Activated B cell treated with CpG ODN at 0.5 μM for 24 hours (primary cell): ENCODE measurements around the gene ACTL8. TPM values are rescaled to one million over a fixed set of nuclear protein-coding genes. Genes with fewer than 3 reads are reported as not detected.

Experiments used
- ATAC-seq: fragments of 200-7000 bp; cut with Tn5 transposase; one replicate; pipeline ENCODE4 v1.10.0; 2021; ENCODE audit warnings: low read depth, mild to moderate bottlenecking, moderate library complexity
- CTCF ChIA-PET: fragments of 350-600 bp; sonication (Branson Sonifier 250); formaldehyde crosslinking; loops from one replicate; lab custom pipeline; 2021; ENCODE audit warnings: antibody characterized with exemption; lab: Charles Lee
- POLR2A ChIA-PET: fragments of 350-600 bp; sonication (Branson Sonifier 250); formaldehyde crosslinking; loops from one replicate; lab custom pipeline; 2021; ENCODE audit warnings: antibody characterized with exemption; lab: Charles Lee
- DNase-seq: peaks from one replicate; pipeline ENCODE4 v3.0.0; 2022
- H3K27ac Mint-ChIP-seq: one replicate; pipeline ENCODE4 v1.8.0; 2020; ENCODE audit warnings: mixed read lengths
- H3K27me3 Mint-ChIP-seq: one replicate; pipeline ENCODE4 v1.8.0; 2021; ENCODE audit warnings: mixed read lengths
- H3K36me3 Mint-ChIP-seq: one replicate; pipeline ENCODE4 v1.8.0; 2021; ENCODE audit warnings: low read depth, mixed read lengths
- H3K4me1 Mint-ChIP-seq: one replicate; pipeline ENCODE4 v1.8.0; 2021; ENCODE audit warnings: mixed read lengths
- H3K4me3 Mint-ChIP-seq: one replicate; pipeline ENCODE4 v1.8.0; 2020; ENCODE audit warnings: mild to moderate bottlenecking, mixed read lengths
- H3K9me3 Mint-ChIP-seq: one replicate; pipeline ENCODE4 v1.8.0; 2020; ENCODE audit warnings: mixed read lengths
- CTCF ChIP-seq: fragments of 200-600 bp; IDR thresholded peaks from one replicate; pipeline ENCODE4 v1.8.0; 2022; ENCODE audit warnings: antibody characterized with exemption, mild to moderate bottlenecking
- intact Hi-C: fragments of 100-400 bp; cut with micrococcal nuclease; formaldehyde crosslinking; loops from one replicate; pipeline ENCODE4 v1.15.1; 2024
- total RNA-seq: library from RNA; stranded (reverse); gene quantifications from 2 replicates; pipeline ENCODE4 v1.2.3, GENCODE V29; 2022

The ACTL8 gene
- total RNA-seq, 1 donor from 2014 or later = not detected

- Mint-ChIP-seq H3K4me1 (no peaks in the 10 kb centered on the region), H3K27ac (no peak overlapping the region), H3K4me3 (no peak overlapping the region), H3K9me3 (no peaks in the 10 kb centered on the region), H3K36me3 (no peaks in the 10 kb centered on the region), H3K27me3 (peaks cover 13% of the 10 kb centered on the region)
- intact Hi-C loops = no loop called here
- POLR2A ChIA-PET = no interaction called here
- TF ChIP-seq CTCF = no peak
- CTCF ChIA-PET = no interaction called here
- DNase-seq (no peak), ATAC-seq (no peak)
Measured at GRCh38 chr1:17798011-17798410, 42.9 kb downstream of the ACTL8 start.

- POLR2A ChIA-PET = no interaction called here
Measured at GRCh38 chr1:17798799-17799382, 43.8 kb downstream of the ACTL8 start.

GRCh38 chr1:17799642-17800041 is 44.5 kb downstream of the ACTL8 start:
- no peak for DNase-seq
- no peak for TF ChIP-seq CTCF
- H3K4me3 Mint-ChIP-seq = no peak overlapping the region
- ATAC-seq = no peak
- no peaks in the 10 kb centered on the region for H3K4me1 Mint-ChIP-seq
- no peaks in the 10 kb centered on the region for H3K36me3 Mint-ChIP-seq
- H3K27ac Mint-ChIP-seq = no peak overlapping the region
- peaks cover 4% of the 10 kb centered on the region for H3K9me3 Mint-ChIP-seq
- H3K27me3 Mint-ChIP-seq = peaks cover 3% of the 10 kb centered on the region
- POLR2A ChIA-PET = no interaction called here
- CTCF ChIA-PET = no interaction called here
- intact Hi-C loops = no loop called here

More at GRCh38 chr1:17798799-17799382, 43.8 kb downstream of the ACTL8 start:
- Mint-ChIP-seq H3K4me1 (no peaks in the 10 kb centered on the region), H3K27me3 (peaks cover 7% of the 10 kb centered on the region), H3K4me3 (no peak overlapping the region), H3K36me3 (no peaks in the 10 kb centered on the region), H3K9me3 (peaks cover 4% of the 10 kb centered on the region), H3K27ac (no peak overlapping the region)
- DNase-seq = no peak
- CTCF ChIA-PET = no interaction called here
- no peak for ATAC-seq
- no peak for TF ChIP-seq CTCF
- intact Hi-C loops = no loop called here

- intact Hi-C loops = no loop called here
- ATAC-seq (no peak), DNase-seq (no peak)
- ChIA-PET POLR2A (no interaction called here), CTCF (no interaction called here)
- H3K9me3 Mint-ChIP-seq = peaks cover 4% of the 10 kb centered on the region
- no peak for TF ChIP-seq CTCF
- peaks cover 4% of the 10 kb centered on the region for H3K27me3 Mint-ChIP-seq
- H3K27ac Mint-ChIP-seq = no peak overlapping the region
- no peak overlapping the region for H3K4me3 Mint-ChIP-seq
- no peaks in the 10 kb centered on the region for H3K36me3 Mint-ChIP-seq
- H3K4me1 Mint-ChIP-seq = no peaks in the 10 kb centered on the region
Measured at GRCh38 chr1:17802164-17802563, 47.0 kb downstream of the ACTL8 start.

- Mint-ChIP-seq H3K4me3 (no peak overlapping the region), H3K27ac (no peak overlapping the region), H3K4me1 (no peaks in the 10 kb centered on the region), H3K9me3 (peaks cover 4% of the 10 kb centered on the region), H3K27me3 (peaks cover 8% of the 10 kb centered on the region), H3K36me3 (no peaks in the 10 kb centered on the region)
- ATAC-seq = no peak
- ChIA-PET POLR2A (no interaction called here), CTCF (no interaction called here)
- intact Hi-C loops = no loop called here
- no peak for TF ChIP-seq CTCF
- no peak for DNase-seq
Measured at GRCh38 chr1:17802945-17803344, 47.8 kb downstream of the ACTL8 start.
